PC-9 (cell line): ENCODE results near the gene ZDHHC14.

Source experiments
- CTCF ChIP-seq: fragments of 200-600 bp; sonication (generic); conservative IDR thresholded peaks from 2 replicates; pipeline ENCODE4 v1.6.1; 2017; ENCODE audit warnings: mixed run types, antibody characterized with exemption, mild to moderate bottlenecking, moderate library complexity
- EZH2 ChIP-seq: fragments of 200-600 bp; sonication (generic); IDR thresholded peaks from 2 replicates; pipeline ENCODE4 v1.8.0; 2017; ENCODE audit warnings: antibody characterized with exemption, low read depth

DNA sequence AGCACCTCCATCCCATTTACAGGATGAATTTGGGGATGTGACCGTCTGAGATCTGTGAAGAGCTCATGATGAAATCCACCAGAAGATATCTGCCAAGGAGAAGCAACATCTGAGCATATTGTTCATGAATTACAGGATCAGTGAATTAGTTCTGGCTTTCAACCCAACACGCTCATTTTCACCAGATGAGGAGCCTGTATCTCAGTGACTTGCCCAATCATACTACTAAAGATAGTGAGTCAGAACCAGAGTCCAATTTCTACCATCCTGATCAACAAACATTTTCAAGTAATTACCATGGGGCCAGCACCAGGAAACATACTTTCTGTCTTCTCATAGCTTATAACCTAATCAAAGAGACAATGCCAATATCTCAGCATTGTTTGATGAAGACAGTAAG is 116.6 kb downstream of the ZDHHC14 start:
- TF ChIP-seq CTCF = no peak
- no peak for TF ChIP-seq EZH2
